ENCODE results near the gene DRAXIN.

GRCh38 chr1:11648732-11649158, 42.8 kb upstream of the DRAXIN start:
- TF ChIP-seq CTCF (IDR thresholded peaks at IDR 0.05) (no peak), POLR2A (IDR thresholded peaks at IDR 0.05) (no peak)

Measured in suprapubic skin (tissue), 3 donors.